Body of pancreas (tissue), 4 donors: Measurements from ENCODE around the gene OSBPL6. TPM values are rescaled to one million over a fixed set of nuclear protein-coding genes. Genes with fewer than 3 reads are reported as not detected.

Source experiments
- ATAC-seq: fragments of 150-250 bp; one replicate; pipeline ENCODE4 v1.9.1; 2016
- DNase-seq, 4 donors: peaks; one replicate each; pipeline ENCODE4 v3.0.0-alpha.2; 2019
- H3K27ac ChIP-seq, 4 donors: fragments of 200-600 bp; sonication (generic); 1 replicate in 3 of 4; 2 replicates in 1 of 4; pipeline versions ENCODE4 v1.5.1 to v1.6.1; 2016 to 2019; ENCODE audit warnings: mild to moderate bottlenecking in 1 of 4, mixed read lengths in 1 of 4, moderate library complexity in 1 of 4
- H3K27me3 ChIP-seq, 2 donors: fragments of 200-600 bp; sonication (generic); one replicate each; pipeline ENCODE4 v1.6.0; 2016; ENCODE audit warnings: mild to moderate bottlenecking in 1 of 2
- H3K36me3 ChIP-seq, 2 donors: fragments of 200-600 bp; sonication (generic); replicated peaks in 1 of 2; 2 replicates each; pipeline ENCODE4 v1.5.1; 2016; ENCODE audit warnings: low read depth in 2 of 2; ENCODE audit not compliant: insufficient read depth in 1 of 2
- H3K4me1 ChIP-seq: fragments of 200-600 bp; sonication (generic); one replicate; pipeline ENCODE4 v1.6.0; 2016
- H3K4me3 ChIP-seq, 2 donors: fragments of 200-600 bp; sonication (generic); 1 replicate in 1 of 2; 2 replicates in 1 of 2; pipeline ENCODE4 v1.5.1; 2016 to 2019
- H3K9me3 ChIP-seq, 3 donors: fragments of 200-600 bp; sonication (generic); 1 replicate in 2 of 3; 2 replicates in 1 of 3; pipeline ENCODE4 v1.5.1; 2016
- POLR2A ChIP-seq, 3 donors: fragments of 450-650 bp; IDR thresholded peaks; one replicate each; pipeline ENCODE4 v1.6.1; 2016; ENCODE audit warnings: antibody characterized with exemption in 3 of 3, mild to moderate bottlenecking in 2 of 3
- WGBS, 2 donors: methylation state at CpG; one replicate each; pipeline ENCODE4 v1.1.5; 2017; 5-methylcytosine and 5-hydroxymethylcytosine counted together
- intact Hi-C: fragments of 100-400 bp; cut with DNase I; formaldehyde crosslinking; loops from one replicate; pipeline ENCODE4 v1.15.1; 2023
- total RNA-seq, 2 donors: library from RNA; depleted of rRNA; stranded (reverse); fragments of >200 nt; gene quantifications; one replicate each; pipeline ENCODE4 v1.1.0, GENCODE V29; 2016
- TF ChIP-seq, protein P1 (sequence below), 7 experiments: fragments of 450-650 bp in 4 of 7; fragments of 200-600 bp in 3 of 7; sonication (generic) in 3 of 7; IDR thresholded peaks; one replicate each; pipeline ENCODE4 v1.5.1; 2016 to 2019; ENCODE audit warnings: antibody characterized with exemption in 7 of 7

OSBPL6 gene
- total RNA-seq, 2 donors from 2014 or later = 0.26 to 2.0 TPM

DNA sequence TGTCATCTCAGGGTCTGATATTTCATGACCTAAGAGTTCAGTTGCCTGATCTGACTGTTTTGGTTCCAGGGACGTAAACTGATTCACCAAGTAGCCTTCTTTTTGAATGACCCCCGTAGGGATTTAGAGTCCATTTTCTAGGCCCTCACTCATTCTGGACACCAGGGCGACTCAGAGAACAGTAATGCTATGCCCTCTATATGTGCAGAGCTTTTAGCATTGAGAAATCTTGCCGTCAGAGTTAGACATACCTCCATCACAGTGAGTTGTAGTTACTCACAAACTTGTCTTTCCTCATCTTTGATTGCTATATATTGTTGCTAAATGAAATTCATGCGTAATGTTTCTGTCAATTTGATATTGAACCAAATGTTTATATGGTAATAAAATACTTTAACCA lies 92.3 kb downstream of the OSBPL6 start:
- intact Hi-C loops = loop anchor here (10.0 kb wide), 1 partner anchor 152 kb away; no protein-coding TSS in a partner anchor
- ATAC-seq (no peak), DNase-seq (no peak)
- WGBS, 2 donors = 70 to 72% methylated on average over 5 of the region's 5 CpGs
- Histone ChIP-seq H3K27ac (no peak overlapping the region), H3K9me3 (no peaks in the 10 kb centered on the region), H3K36me3 (no peaks in the 10 kb centered on the region), H3K4me3 (no peak overlapping the region), H3K4me1 (no peaks in the 10 kb centered on the region), H3K27me3 (no peaks in the 10 kb centered on the region)
- TF ChIP-seq POLR2A (IDR thresholded peaks at IDR 0.05) = no peak
- TF ChIP-seq, protein P1, sequence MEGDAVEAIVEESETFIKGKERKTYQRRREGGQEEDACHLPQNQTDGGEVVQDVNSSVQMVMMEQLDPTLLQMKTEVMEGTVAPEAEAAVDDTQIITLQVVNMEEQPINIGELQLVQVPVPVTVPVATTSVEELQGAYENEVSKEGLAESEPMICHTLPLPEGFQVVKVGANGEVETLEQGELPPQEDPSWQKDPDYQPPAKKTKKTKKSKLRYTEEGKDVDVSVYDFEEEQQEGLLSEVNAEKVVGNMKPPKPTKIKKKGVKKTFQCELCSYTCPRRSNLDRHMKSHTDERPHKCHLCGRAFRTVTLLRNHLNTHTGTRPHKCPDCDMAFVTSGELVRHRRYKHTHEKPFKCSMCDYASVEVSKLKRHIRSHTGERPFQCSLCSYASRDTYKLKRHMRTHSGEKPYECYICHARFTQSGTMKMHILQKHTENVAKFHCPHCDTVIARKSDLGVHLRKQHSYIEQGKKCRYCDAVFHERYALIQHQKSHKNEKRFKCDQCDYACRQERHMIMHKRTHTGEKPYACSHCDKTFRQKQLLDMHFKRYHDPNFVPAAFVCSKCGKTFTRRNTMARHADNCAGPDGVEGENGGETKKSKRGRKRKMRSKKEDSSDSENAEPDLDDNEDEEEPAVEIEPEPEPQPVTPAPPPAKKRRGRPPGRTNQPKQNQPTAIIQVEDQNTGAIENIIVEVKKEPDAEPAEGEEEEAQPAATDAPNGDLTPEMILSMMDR (IDR thresholded peaks at IDR 0.05) = no peak

DNA sequence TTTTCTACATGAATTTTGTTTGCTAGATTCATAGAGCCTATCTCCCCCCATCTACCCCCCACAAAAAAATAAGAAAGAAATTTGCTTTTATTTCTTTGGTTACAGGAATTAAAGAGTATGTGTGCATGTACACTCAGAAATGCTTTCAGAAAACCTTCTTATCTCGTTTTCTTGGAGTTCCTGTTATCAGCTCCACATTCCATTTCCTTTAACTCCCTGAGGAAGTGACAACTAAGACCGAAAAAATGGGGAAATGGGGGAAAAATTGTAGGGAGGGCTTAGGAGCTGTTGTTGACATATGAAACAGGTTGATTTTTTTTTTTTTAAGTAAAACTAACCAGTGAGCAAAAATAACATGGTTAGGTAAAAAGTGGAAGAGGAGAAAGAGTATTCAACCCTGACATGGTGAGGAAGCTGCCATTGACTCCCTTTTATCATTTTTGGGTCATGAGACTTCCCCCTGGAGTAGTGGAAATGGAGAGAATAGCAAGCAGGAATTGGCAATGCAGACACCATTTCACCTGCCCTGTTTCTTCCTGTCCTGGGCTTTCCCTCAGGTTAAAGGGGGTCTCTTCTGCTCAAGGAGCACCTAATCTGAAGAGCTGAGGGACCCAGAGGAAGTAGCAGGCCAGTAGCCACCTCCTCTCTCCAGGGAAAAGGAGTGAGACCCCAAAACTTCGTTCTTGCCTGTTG lies 93.5 kb downstream of the OSBPL6 start:
- Histone ChIP-seq H3K36me3 (no peaks in the 10 kb centered on the region), H3K27ac (no peak overlapping the region), H3K27me3 (no peaks in the 10 kb centered on the region), H3K9me3 (no peaks in the 10 kb centered on the region), H3K4me3 (no peak overlapping the region), H3K4me1 (no peaks in the 10 kb centered on the region)
- 46 to 56% methylated on average over 3 of the region's 3 CpGs for WGBS, 2 donors
- no peak for ATAC-seq
- intact Hi-C loops = loop anchor here (10.0 kb wide), 1 partner anchor 153 kb away; no protein-coding TSS in a partner anchor
- no peak for DNase-seq
- TF ChIP-seq, protein P1 (IDR thresholded peaks at IDR 0.05) = no peak
- TF ChIP-seq POLR2A (IDR thresholded peaks at IDR 0.05) = no peak

DNA sequence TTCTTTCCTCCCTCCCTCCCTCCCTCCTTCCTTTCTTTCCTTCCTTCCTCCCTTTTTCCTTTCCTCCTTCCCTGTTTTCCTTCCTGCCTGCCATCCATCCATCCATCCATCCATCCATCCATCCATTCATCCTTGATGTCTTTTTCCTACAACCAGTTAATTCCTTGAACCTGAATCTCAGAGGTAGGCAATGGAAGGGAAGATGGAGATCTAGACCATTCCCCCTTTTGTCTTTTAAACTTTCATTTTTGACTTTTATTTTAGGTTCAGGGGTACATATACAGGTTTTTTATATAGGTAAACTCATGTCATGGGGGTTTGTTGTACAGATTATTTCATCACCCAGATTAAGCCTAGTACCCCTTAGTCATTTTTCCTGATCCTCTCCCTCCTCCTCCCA lies 97.4 kb downstream of the OSBPL6 start:
- DNase-seq = no peak
- intact Hi-C loops = no loop called here
- Histone ChIP-seq H3K4me1 (no peaks in the 10 kb centered on the region), H3K4me3 (no peak overlapping the region), H3K27me3 (no peaks in the 10 kb centered on the region), H3K27ac (no peak overlapping the region), H3K36me3 (no peaks in the 10 kb centered on the region), H3K9me3 (no peaks in the 10 kb centered on the region)
- TF ChIP-seq, protein P1 (IDR thresholded peaks at IDR 0.05) = no peak
- TF ChIP-seq POLR2A (IDR thresholded peaks at IDR 0.05) = no peak
- no peak for ATAC-seq

DNA sequence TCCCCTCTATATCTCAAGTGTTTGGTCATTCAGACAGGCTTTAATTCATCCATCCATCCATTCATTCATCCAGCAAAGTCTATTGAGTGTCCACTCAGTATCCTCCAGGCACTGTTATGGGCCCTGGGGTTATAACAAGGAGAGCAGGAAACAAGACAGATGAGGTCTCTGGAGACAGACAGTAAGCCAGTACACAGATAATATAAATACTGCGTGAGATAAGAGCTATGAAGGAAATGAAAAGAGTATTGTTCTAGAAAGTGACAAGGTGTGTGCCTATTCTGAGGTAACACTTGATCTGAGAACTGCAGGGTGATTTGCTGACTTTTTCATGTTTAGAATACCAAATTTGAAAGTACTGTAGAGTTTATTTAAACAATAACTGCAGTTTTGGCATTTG lies 98.3 kb downstream of the OSBPL6 start:
- no peak for DNase-seq
- H3K36me3 ChIP-seq = no peaks in the 10 kb centered on the region
- no peaks in the 10 kb centered on the region for H3K27me3 ChIP-seq
- H3K27ac ChIP-seq = no peak overlapping the region
- no peaks in the 10 kb centered on the region for H3K4me1 ChIP-seq
- ATAC-seq = no peak
- no peak overlapping the region for H3K4me3 ChIP-seq
- H3K9me3 ChIP-seq = no peaks in the 10 kb centered on the region
- intact Hi-C loops = no loop called here
- 23 to 37% methylated on average over 1 of the region's 1 CpG for WGBS, 2 donors
- TF ChIP-seq, protein P1 (IDR thresholded peaks at IDR 0.05) = no peak
- TF ChIP-seq POLR2A (IDR thresholded peaks at IDR 0.05) = no peak

DNA sequence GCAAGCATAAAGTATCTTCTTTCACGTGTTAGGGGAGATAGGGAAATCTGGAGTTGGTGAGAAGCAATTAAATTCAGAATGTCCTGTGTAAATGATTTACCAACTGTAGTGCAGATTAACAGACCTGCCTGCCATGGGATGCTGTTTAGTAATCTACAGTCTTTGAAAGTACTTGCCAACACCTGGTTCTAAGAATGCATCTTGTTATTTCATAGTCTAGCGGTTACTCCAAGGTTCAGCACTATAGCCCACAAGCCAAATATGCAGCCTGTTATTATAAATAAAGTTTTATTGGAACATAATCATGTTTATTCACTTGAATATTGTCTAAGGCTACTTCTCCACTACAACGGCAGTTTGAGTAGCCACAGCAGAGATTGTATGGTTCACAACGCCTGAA lies 100.8 kb downstream of the OSBPL6 start:
- DNase-seq (no peak), ATAC-seq (no peak)
- no peaks in the 10 kb centered on the region for H3K36me3 ChIP-seq
- intact Hi-C loops = no loop called here
- H3K27me3 ChIP-seq = no peaks in the 10 kb centered on the region
- WGBS, 2 donors = 59 to 67% methylated on average over 4 of the region's 4 CpGs
- no peak overlapping the region for H3K4me3 ChIP-seq
- H3K9me3 ChIP-seq = no peaks in the 10 kb centered on the region
- TF ChIP-seq, protein P1 (IDR thresholded peaks at IDR 0.05) = no peak
- TF ChIP-seq POLR2A (IDR thresholded peaks at IDR 0.05) = no peak
- no peaks in the 10 kb centered on the region for H3K4me1 ChIP-seq
- H3K27ac ChIP-seq = no peak overlapping the region
